B cell (primary cell): ENCODE measurements around the gene THRAP3. TPM values are rescaled to one million over a fixed set of nuclear protein-coding genes. Genes with fewer than 3 reads are reported as not detected.

Experiments
- ATAC-seq: fragments of 200-7000 bp; cut with Tn5 transposase; one replicate; pipeline ENCODE4 v1.10.0; 2021; ENCODE audit warnings: low read depth, mild to moderate bottlenecking, moderate number of reproducible peaks, moderate library complexity
- CTCF ChIA-PET: fragments of 350-600 bp; sonication (Branson Sonifier 250); formaldehyde crosslinking; loops from one replicate; lab custom pipeline; 2021; ENCODE audit warnings: antibody characterized with exemption, inconsistent platforms; lab: Charles Lee
- POLR2A ChIA-PET: fragments of 350-600 bp; sonication (Branson Sonifier 250); formaldehyde crosslinking; loops from one replicate; lab custom pipeline; 2021; ENCODE audit warnings: antibody characterized with exemption; lab: Charles Lee
- DNase-seq: peaks from one replicate; pipeline ENCODE4 v3.0.0; 2013
- H2AFZ ChIP-seq: 2 replicates; pipeline ENCODE4 v1.6.1; 2012; ENCODE audit warnings: mild to moderate bottlenecking, low read depth, low read length; ENCODE audit not compliant: insufficient read depth, poor library complexity, severe bottlenecking
- H3K27ac ChIP-seq, 2 donors: 1 replicate in 1 of 2; 2 replicates in 1 of 2; pipeline ENCODE4 v1.5.1; 2012 to 2013; ENCODE audit warnings: low read length in 2 of 2, mild to moderate bottlenecking in 2 of 2, moderate library complexity in 1 of 2
- H3K27me3 ChIP-seq, 4 experiments: fragments of 200-600 bp in 1 of 4; sonication (generic) in 1 of 4; replicated peaks in 1 of 4; 1 replicate in 2 of 4; 2 replicates in 2 of 4; pipeline versions ENCODE4 v1.6.1 to v1.7.0; 2013 to 2016; ENCODE audit warnings: low read length in 3 of 4, mild to moderate bottlenecking in 2 of 4, mixed read lengths in 1 of 4, moderate library complexity in 1 of 4; ENCODE audit not compliant: insufficient read depth in 4 of 4, control insufficient read depth in 3 of 4; ENCODE audit errors: control extremely low read depth in 1 of 4
- H3K36me3 ChIP-seq, 2 experiments: replicated peaks in 1 of 2; 1 replicate in 1 of 2; 2 replicates in 1 of 2; pipeline versions ENCODE4 v1.6.1 to v1.7.1; 2013; ENCODE audit warnings: low read length in 1 of 2; ENCODE audit not compliant: insufficient read depth in 2 of 2, control insufficient read depth in 1 of 2; ENCODE audit errors: control extremely low read depth in 1 of 2, extremely low read depth in 1 of 2
- H3K4me1 ChIP-seq, 2 donors: fragments of 200-600 bp in 1 of 2; sonication (generic) in 1 of 2; 1 replicate in 1 of 2; 2 replicates in 1 of 2; pipeline versions ENCODE4 v1.5.1 to v1.6.1; 2013 to 2017; ENCODE audit warnings: low read length in 2 of 2; ENCODE audit not compliant: control insufficient read depth in 2 of 2, insufficient read depth in 2 of 2
- H3K4me2 ChIP-seq: replicated peaks from 2 replicates; pipeline ENCODE3; 2012; ENCODE audit warnings: mild to moderate bottlenecking, low read depth, low read length; ENCODE audit not compliant: poor library complexity, severe bottlenecking
- H3K4me3 ChIP-seq, 5 experiments: fragments of 200-600 bp in 1 of 5; sonication (generic) in 1 of 5; 1 replicate in 3 of 5; 2 replicates in 2 of 5; pipeline versions ENCODE4 v1.5.1 to v1.7.0; 2011 to 2016; ENCODE audit warnings: low read length in 4 of 5, mild to moderate bottlenecking in 4 of 5, low read depth in 2 of 5, control low read depth in 1 of 5, moderate library complexity in 1 of 5; ENCODE audit not compliant: insufficient read depth in 1 of 5; ENCODE audit errors: control extremely low read depth in 1 of 5, extremely low read depth in 1 of 5
- H3K79me2 ChIP-seq: fragments of 200-600 bp; sonication (generic); one replicate; pipeline ENCODE4 v1.6.0; 2016; ENCODE audit warnings: low read length; ENCODE audit not compliant: control insufficient read depth, insufficient read depth
- H3K9ac ChIP-seq: fragments of 200-600 bp; sonication (generic); 2 replicates; pipeline ENCODE4 v1.6.1; 2017; ENCODE audit warnings: mild to moderate bottlenecking, low read length, moderate library complexity
- H3K9me3 ChIP-seq, 3 donors: one replicate each; pipeline versions ENCODE4 v1.6.1 to v1.7.1; 2013; ENCODE audit warnings: low read length in 2 of 3; ENCODE audit not compliant: control insufficient read depth in 2 of 3, insufficient read depth in 1 of 3; ENCODE audit errors: control extremely low read depth in 1 of 3
- H4K20me1 ChIP-seq: 2 replicates; pipeline ENCODE4 v1.6.0; 2012; ENCODE audit warnings: mild to moderate bottlenecking, low read length; ENCODE audit not compliant: insufficient read depth, control insufficient read depth, poor library complexity, severe bottlenecking
- H3K27ac Mint-ChIP-seq: one replicate; pipeline ENCODE4 v1.8.0; 2021; ENCODE audit warnings: mixed read lengths
- H3K27me3 Mint-ChIP-seq: one replicate; pipeline ENCODE4 v1.8.0; 2021; ENCODE audit warnings: mixed read lengths
- H3K4me1 Mint-ChIP-seq: one replicate; pipeline ENCODE4 v1.8.0; 2021; ENCODE audit warnings: mixed read lengths
- H3K4me3 Mint-ChIP-seq: one replicate; pipeline ENCODE4 v1.8.0; 2021; ENCODE audit warnings: mixed read lengths
- H3K9me3 Mint-ChIP-seq: one replicate; pipeline ENCODE4 v1.8.0; 2022; ENCODE audit warnings: mixed read lengths; ENCODE audit not compliant: insufficient read depth
- EZH2 ChIP-seq: IDR thresholded peaks from 2 replicates; pipeline ENCODE4 v1.6.1; 2012; ENCODE audit warnings: borderline replicate concordance, low read depth, mild to moderate bottlenecking, moderate library complexity, low read length; ENCODE audit not compliant: insufficient read depth, poor library complexity, severe bottlenecking
- WGBS: methylation state at CpG from one replicate; pipeline ENCODE4 v1.1.5; 2013; ENCODE audit warnings: missing lambda C conversion rate; ENCODE audit not compliant: insufficient coverage; 5-methylcytosine and 5-hydroxymethylcytosine counted together
- intact Hi-C: fragments of 100-400 bp; cut with micrococcal nuclease; formaldehyde crosslinking; loops from one replicate; pipeline ENCODE4 v1.10.0; 2022
- polyA plus RNA-seq: library from polyadenylated mRNA; depleted of rRNA; stranded (reverse); fragments of >200 nt; gene quantifications from 2 replicates; pipeline ENCODE4 v1.2.3, GENCODE V29; 2012
- total RNA-seq, 2 donors: library from RNA; stranded (reverse); fragments of 120-200 nt in 1 of 2; gene quantifications; 1 replicate in 1 of 2; 2 replicates in 1 of 2; pipeline versions ENCODE4 v1.2.3 to v1.2.4, GENCODE V29; 2013 to 2022
- TF ChIP-seq, protein P1 (sequence below): fragments of 200-600 bp; IDR thresholded peaks from one replicate; pipeline ENCODE4 v1.8.0; 2022; ENCODE audit warnings: antibody characterized with exemption, mild to moderate bottlenecking

Gene THRAP3
- total and polyA plus RNA-seq, 2 donors (not counting 1 experiment from before 2014, with no cell fraction given) = 64.1 to 153 TPM

DNA sequence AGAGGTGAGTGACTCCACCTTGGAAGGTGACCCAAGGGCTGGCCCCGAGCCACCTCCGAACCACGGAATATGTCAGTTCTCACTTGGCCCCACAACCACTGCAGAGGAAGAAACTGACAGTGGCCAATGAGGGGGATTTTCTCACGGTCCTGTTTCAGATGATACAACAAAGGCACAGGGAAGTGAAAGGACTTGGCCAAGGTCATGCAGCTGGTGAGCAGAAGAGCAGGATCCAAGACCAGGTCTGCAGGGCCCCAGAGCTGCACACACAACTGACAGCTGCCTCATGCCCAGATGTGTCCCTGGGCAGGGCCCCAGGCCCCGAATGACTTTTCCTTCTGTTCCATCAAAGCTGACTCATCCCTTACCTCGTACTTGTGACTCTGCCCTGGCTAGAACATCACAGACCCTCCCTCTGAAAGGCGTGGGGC is 125.0 kb downstream of the THRAP3 start:
- Histone ChIP-seq H3K27me3 (no peaks in the 10 kb centered on the region), H3K9me3 (no peaks in the 10 kb centered on the region), H4K20me1 (peaks cover 3% of the 10 kb centered on the region), H3K79me2 (no peaks in the 10 kb centered on the region), H3K9ac (no peak overlapping the region), H3K36me3 (peaks cover 8 to 78% of the 10 kb centered on the region in 2 experiments), H3K4me1 (peaks cover 13 to 25% of the 10 kb centered on the region in 2 donors), H3K4me2 (no peak overlapping the region), H2AFZ (no peak overlapping the region), H3K4me3 (no peak overlapping the region), H3K27ac (no peak overlapping the region)
- 36% methylated on average over 5 of the region's 7 CpGs for WGBS
- peaks cover 14% of the 10 kb centered on the region for H3K4me1 Mint-ChIP-seq
- TF ChIP-seq, protein P1, sequence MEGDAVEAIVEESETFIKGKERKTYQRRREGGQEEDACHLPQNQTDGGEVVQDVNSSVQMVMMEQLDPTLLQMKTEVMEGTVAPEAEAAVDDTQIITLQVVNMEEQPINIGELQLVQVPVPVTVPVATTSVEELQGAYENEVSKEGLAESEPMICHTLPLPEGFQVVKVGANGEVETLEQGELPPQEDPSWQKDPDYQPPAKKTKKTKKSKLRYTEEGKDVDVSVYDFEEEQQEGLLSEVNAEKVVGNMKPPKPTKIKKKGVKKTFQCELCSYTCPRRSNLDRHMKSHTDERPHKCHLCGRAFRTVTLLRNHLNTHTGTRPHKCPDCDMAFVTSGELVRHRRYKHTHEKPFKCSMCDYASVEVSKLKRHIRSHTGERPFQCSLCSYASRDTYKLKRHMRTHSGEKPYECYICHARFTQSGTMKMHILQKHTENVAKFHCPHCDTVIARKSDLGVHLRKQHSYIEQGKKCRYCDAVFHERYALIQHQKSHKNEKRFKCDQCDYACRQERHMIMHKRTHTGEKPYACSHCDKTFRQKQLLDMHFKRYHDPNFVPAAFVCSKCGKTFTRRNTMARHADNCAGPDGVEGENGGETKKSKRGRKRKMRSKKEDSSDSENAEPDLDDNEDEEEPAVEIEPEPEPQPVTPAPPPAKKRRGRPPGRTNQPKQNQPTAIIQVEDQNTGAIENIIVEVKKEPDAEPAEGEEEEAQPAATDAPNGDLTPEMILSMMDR = no peak
- no peak for TF ChIP-seq EZH2
- DNase-seq (no peak), ATAC-seq (no peak)
- ChIA-PET CTCF (interaction anchor here (1.3 to 3.0 kb wide), 3 partner anchors 18 to 71 kb away, joined by 3 to 10 read pairs (median 7); no protein-coding TSS in a partner anchor), POLR2A (interaction anchor here (0.5 kb wide), 1 partner anchor 23 kb away, joined by 4 read pairs; no protein-coding TSS in a partner anchor)
- H3K9me3 Mint-ChIP-seq = no peaks in the 10 kb centered on the region
- intact Hi-C loops = no loop called here
- no peaks in the 10 kb centered on the region for H3K27me3 Mint-ChIP-seq
- no peak overlapping the region for H3K27ac Mint-ChIP-seq
- H3K4me3 Mint-ChIP-seq = no peak overlapping the region

DNA sequence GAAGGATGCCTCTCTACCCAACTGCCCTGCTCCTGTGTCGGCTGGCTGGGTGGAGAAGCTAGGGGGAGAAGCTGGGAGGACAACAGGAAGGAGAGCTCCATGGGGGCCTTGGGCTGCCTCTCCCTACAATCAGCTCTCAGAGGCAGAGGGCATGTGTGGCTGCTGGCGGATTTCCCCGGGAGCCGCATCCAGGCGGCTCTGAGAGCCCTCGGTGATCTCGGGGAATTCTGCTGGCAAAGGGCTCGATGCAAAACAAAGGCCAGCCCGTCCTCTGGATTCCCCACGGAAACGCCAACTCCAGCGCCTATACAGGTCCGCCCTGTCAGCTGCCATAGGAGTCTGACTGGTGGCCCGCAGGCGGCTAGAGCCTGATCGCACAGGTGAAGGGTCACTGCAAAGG is 125.6 kb downstream of the THRAP3 start:
- 98% methylated on average over 15 of the region's 16 CpGs for WGBS
- H3K27me3 ChIP-seq = no peaks in the 10 kb centered on the region

More for the DNA sequence above, 125.6 kb downstream of the THRAP3 start:
- Histone ChIP-seq H3K27ac (no peak overlapping the region), H2AFZ (no peak overlapping the region), H4K20me1 (no peaks in the 10 kb centered on the region), H3K36me3 (peaks cover 8 to 81% of the 10 kb centered on the region in 2 experiments), H3K4me3 (no peak overlapping the region), H3K9ac (no peak overlapping the region), H3K9me3 (no peaks in the 10 kb centered on the region), H3K4me1 (peaks cover 13 to 25% of the 10 kb centered on the region in 2 donors), H3K4me2 (no peak overlapping the region), H3K79me2 (no peaks in the 10 kb centered on the region)
- Mint-ChIP-seq H3K4me1 (peaks cover 14% of the 10 kb centered on the region), H3K27me3 (no peaks in the 10 kb centered on the region), H3K27ac (no peak overlapping the region), H3K4me3 (no peak overlapping the region), H3K9me3 (no peaks in the 10 kb centered on the region)
- TF ChIP-seq, protein P1 = no peak
- TF ChIP-seq EZH2 = no peak
- no peak for DNase-seq
- ChIA-PET POLR2A (no interaction called here), CTCF (interaction anchor here (2.1 to 3.0 kb wide), 2 partner anchors 20 to 70 kb away, joined by 7 to 10 read pairs; no protein-coding TSS in a partner anchor)
- no peak for ATAC-seq
- intact Hi-C loops = no loop called here
